ENCODE results near the gene POC1B. TPM values are rescaled to one million over a fixed set of nuclear protein-coding genes. Genes with fewer than 3 reads are reported as not detected.

The POC1B gene
- polyA plus RNA-seq, 1 donor from 2014 or later = 10.0 TPM

- Histone ChIP-seq H4K20me1 (ENCODE audit: insufficient read depth) (no peaks in the 10 kb centered on the region), H3K9ac (ENCODE audit: low read length) (no peak overlapping the region), H2AFZ (ENCODE audit: low read depth, low read length) (no peak overlapping the region), H3K36me3 (ENCODE audit: insufficient read depth, low read length) (no peaks in the 10 kb centered on the region), H3K9me3 (ENCODE audit: low read length) (no peaks in the 10 kb centered on the region), H3K9me2 (ENCODE audit: insufficient read depth, low read length) (no peaks in the 10 kb centered on the region), H3F3A (ENCODE audit: insufficient read depth, low read length, poor library complexity, severe bottlenecking) (no peaks in the 10 kb centered on the region), H3K27ac (ENCODE audit: low read length) (no peak overlapping the region), H3K4me2 (ENCODE audit: low read length) (no peak overlapping the region), H3K27me3 (ENCODE audit: insufficient read depth, low read depth, low read length) (no peaks in the 10 kb centered on the region), H3K4me3 (ENCODE audit: low read length) (no peak overlapping the region), H3K79me2 (replicated peaks; ENCODE audit: insufficient read depth, low read length) (no peaks in the 10 kb centered on the region)
- no peak for TF ChIP-seq SMC3 (conservative IDR thresholded peaks at IDR 0.05; ENCODE audit: poor library complexity)
Observed at GRCh38 chr12:89411846-89412245, 114.0 kb downstream of the POC1B start.

DNA sequence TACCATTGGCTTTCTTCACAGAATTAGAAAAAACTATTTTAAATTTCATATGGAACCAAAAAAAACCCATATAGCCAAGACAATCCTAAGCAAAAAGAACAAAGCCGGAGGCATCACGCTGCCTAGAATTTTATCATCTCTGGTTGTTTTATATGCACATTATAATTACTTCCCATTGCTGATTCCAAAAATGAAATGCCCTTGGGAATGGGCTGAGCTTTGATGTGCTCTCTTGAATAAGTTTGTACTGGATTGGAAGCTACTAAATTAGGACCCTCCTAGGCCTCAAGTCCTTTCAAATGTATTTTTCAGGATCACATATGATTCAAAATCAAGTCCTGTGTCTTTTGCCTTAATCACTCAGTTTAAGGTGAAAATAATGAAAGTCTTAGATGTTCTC lies 114.6 kb downstream of the POC1B start:
- Histone ChIP-seq H2AFZ (ENCODE audit: low read depth, low read length) (no peak overlapping the region), H3K27me3 (ENCODE audit: insufficient read depth, low read depth, low read length) (no peaks in the 10 kb centered on the region), H3K9me3 (ENCODE audit: low read length) (no peaks in the 10 kb centered on the region), H3F3A (ENCODE audit: insufficient read depth, low read length, poor library complexity, severe bottlenecking) (no peaks in the 10 kb centered on the region), H3K9me2 (ENCODE audit: insufficient read depth, low read length) (no peaks in the 10 kb centered on the region), H3K9ac (ENCODE audit: low read length) (no peak overlapping the region), H3K27ac (ENCODE audit: low read length) (no peak overlapping the region), H4K20me1 (ENCODE audit: insufficient read depth) (no peaks in the 10 kb centered on the region), H3K36me3 (ENCODE audit: insufficient read depth, low read length) (no peaks in the 10 kb centered on the region), H3K4me2 (ENCODE audit: low read length) (no peak overlapping the region), H3K79me2 (replicated peaks; ENCODE audit: insufficient read depth, low read length) (no peaks in the 10 kb centered on the region), H3K4me3 (ENCODE audit: low read length) (no peak overlapping the region)
- TF ChIP-seq EZH2 (IDR thresholded peaks at IDR 0.05; ENCODE audit: borderline replicate concordance, insufficient read depth, low read length, poor library complexity, severe bottlenecking) (no peak), CTCF (IDR thresholded peaks at IDR 0.05; ENCODE audit: poor library complexity, severe bottlenecking) (no peak), SMC3 (conservative IDR thresholded peaks at IDR 0.05; ENCODE audit: poor library complexity) (no peak), POLR2AphosphoS5 (IDR thresholded peaks at IDR 0.05) (no peak), RAD21 (conservative IDR thresholded peaks at IDR 0.05) (no peak), TAF1 (IDR thresholded peaks at IDR 0.05; ENCODE audit: low read depth) (no peak), EP300 (conservative IDR thresholded peaks at IDR 0.05; ENCODE audit: poor library complexity, severe bottlenecking) (no peak), REST (IDR thresholded peaks at IDR 0.05; ENCODE audit: borderline replicate concordance) (no peak), MXI1 (conservative IDR thresholded peaks at IDR 0.05; ENCODE audit: poor library complexity, severe bottlenecking) (no peak)

Measured in neural cell (in vitro differentiated cells).